Small intestine (tissue), 7 donors: ENCODE results near the gene VIPR1. TPM values are rescaled to one million over a fixed set of nuclear protein-coding genes. Genes with fewer than 3 reads are reported as not detected.
"Not testable (repeated sequence)": the region's sequence is repeated elsewhere in the genome, so short reads cannot be mapped to it uniquely, and the experiment has no call there.

ENCODE experiments used
- DNase-seq, 2 donors: peaks; one replicate each; pipeline versions ENCODE4 v3.0.0 to v3.0.0-alpha.2; 2013
- FAIRE-seq: peaks from 2 replicates; lab custom pipeline; 2012; peaks lifted over from hg19 to GRCh38; lab: Jason Lieb, UNC
- H3K27ac ChIP-seq, 3 donors: one replicate each; pipeline ENCODE4 v1.5.1; 2013; ENCODE audit warnings: low read length in 2 of 3, mild to moderate bottlenecking in 2 of 3, control low read depth in 1 of 3, inconsistent platforms in 1 of 3, low read depth in 1 of 3, moderate library complexity in 1 of 3
- H3K27me3 ChIP-seq, 3 donors: one replicate each; pipeline ENCODE4 v1.6.1; 2013; ENCODE audit warnings: low read length in 3 of 3, inconsistent platforms in 1 of 3; ENCODE audit not compliant: control insufficient read depth in 3 of 3, insufficient read depth in 3 of 3
- H3K36me3 ChIP-seq, 3 donors: one replicate each; pipeline ENCODE4 v1.6.1; 2013; ENCODE audit warnings: low read length in 3 of 3, inconsistent platforms in 1 of 3, low read depth in 1 of 3, mild to moderate bottlenecking in 1 of 3, moderate library complexity in 1 of 3; ENCODE audit not compliant: control insufficient read depth in 3 of 3, insufficient read depth in 2 of 3
- H3K4me1 ChIP-seq, 3 donors: one replicate each; pipeline ENCODE4 v1.6.1; 2013; ENCODE audit warnings: low read length in 2 of 3, inconsistent platforms in 1 of 3, low read depth in 1 of 3, mild to moderate bottlenecking in 1 of 3, moderate library complexity in 1 of 3; ENCODE audit not compliant: control insufficient read depth in 3 of 3, insufficient read depth in 2 of 3
- H3K4me3 ChIP-seq, 3 donors: one replicate each; pipeline ENCODE4 v1.5.1; 2013; ENCODE audit warnings: low read length in 3 of 3, control low read depth in 1 of 3, inconsistent platforms in 1 of 3, low read depth in 1 of 3, mild to moderate bottlenecking in 1 of 3, moderate library complexity in 1 of 3
- H3K9me3 ChIP-seq, 2 donors: one replicate each; pipeline ENCODE4 v1.6.1; 2013; ENCODE audit warnings: low read depth in 1 of 2, low read length in 1 of 2; ENCODE audit not compliant: control insufficient read depth in 2 of 2, insufficient read depth in 1 of 2
- WGBS, 3 donors: extraction: QIAGEN DNeasy Blood & Tissue Kit; methylation state at CpG; one replicate each; pipeline ENCODE4 v1.1.7; 2013; 5-methylcytosine and 5-hydroxymethylcytosine counted together
- polyA plus RNA-seq, 4 donors: library from polyadenylated mRNA; stranded (reverse) in 3 of 4; unstranded in 1 of 4; fragments of 200-250 nt in 3 of 4; fragments of 120-200 nt in 1 of 4; gene quantifications; one replicate each; pipeline versions ENCODE4 v1.2.1 to v1.2.3, GENCODE V29; 2013
- donor health status: healthy with polysubstance abuse.
- donor health status: control.
- donor health status: control.
- donor health status: Bipolar disorder and iron deficiency.
- donor health status: healthy.

Gene VIPR1
- polyA plus RNA-seq, 4 donors, result 32.1 to 114 (median 75.8) TPM

DNA sequence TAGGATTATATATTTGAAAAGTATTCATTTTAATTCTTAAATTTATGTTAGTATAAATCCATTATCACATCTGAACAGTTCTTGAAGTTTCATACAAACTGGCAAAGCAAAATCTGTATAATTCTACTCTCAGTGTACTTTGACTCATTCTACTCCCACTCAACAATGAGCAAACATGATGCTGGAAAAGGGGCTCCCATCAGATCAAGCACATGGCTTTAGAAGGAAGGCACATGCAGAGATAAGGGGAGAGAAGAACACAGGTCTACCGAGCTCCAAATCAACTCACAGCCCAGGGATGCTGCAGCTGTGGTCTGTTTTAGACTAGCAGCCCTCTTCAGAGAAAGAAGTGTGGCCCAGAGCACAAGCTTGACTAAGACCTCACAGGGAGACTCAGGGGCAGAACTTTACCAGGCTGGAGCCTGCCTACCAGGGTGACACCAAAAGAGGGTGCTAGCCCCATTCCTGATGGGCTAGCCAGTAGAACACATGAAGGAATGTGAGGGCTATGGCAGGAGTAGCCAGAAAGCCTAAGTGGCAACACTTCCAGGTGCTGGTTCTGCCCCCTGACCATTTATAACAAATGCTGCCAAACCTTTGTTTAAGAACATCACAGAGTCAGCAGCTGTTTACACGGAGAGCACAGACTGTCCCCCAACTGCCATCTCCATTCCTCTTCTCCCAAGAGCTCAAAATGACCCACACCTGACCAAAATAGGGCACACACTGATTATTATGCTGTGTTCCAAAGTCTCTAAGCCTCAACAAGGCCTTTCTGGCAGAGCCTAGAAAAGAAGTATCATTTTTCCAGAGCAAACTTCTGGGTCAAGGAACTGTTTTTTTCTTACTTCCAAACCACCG is 59.8 kb downstream of the VIPR1 start:
- Histone ChIP-seq H3K4me1 (no peaks in the 10 kb centered on the region), H3K4me3 (no peak overlapping the region), H3K9me3 (no peaks in the 10 kb centered on the region), H3K27ac (no peak overlapping the region), H3K27me3 (no peaks in the 10 kb centered on the region), H3K36me3 (peaks cover 8 to 51% (median 24%) of the 10 kb centered on the region in 3 donors)
- FAIRE-seq (no peak), DNase-seq (no peak)
- WGBS, 3 donors, result 67 to 77% (median 73%) methylated on average over 3 of the region's 3 CpGs

GRCh38 chr3:42569593-42570142 is 67.2 kb downstream of the VIPR1 start:
- H3K4me3 ChIP-seq, result no peak overlapping the region
- WGBS, 3 donors, result 51 to 87% (median 64%) methylated on average over 2 of the region's 2 CpGs
- peaks cover 2 to 43% (median 6%) of the 10 kb centered on the region in 3 donors for H3K36me3 ChIP-seq
- peaks cover 0 to 6% of the 10 kb centered on the region in 2 donors for H3K9me3 ChIP-seq
- H3K4me1 ChIP-seq, result no peaks in the 10 kb centered on the region
- no peak for DNase-seq
- no peak for FAIRE-seq
- no peaks in the 10 kb centered on the region for H3K27me3 ChIP-seq
- no peak overlapping the region for H3K27ac ChIP-seq

- 53 to 65% (median 54%) methylated on average over 3 of the region's 3 CpGs for WGBS, 3 donors
- peaks cover 0 to 32% (median 0%) of the 10 kb centered on the region in 3 donors for H3K36me3 ChIP-seq
- no peak for FAIRE-seq
Measured at GRCh38 chr3:42572278-42572677, 69.8 kb downstream of the VIPR1 start.

DNA sequence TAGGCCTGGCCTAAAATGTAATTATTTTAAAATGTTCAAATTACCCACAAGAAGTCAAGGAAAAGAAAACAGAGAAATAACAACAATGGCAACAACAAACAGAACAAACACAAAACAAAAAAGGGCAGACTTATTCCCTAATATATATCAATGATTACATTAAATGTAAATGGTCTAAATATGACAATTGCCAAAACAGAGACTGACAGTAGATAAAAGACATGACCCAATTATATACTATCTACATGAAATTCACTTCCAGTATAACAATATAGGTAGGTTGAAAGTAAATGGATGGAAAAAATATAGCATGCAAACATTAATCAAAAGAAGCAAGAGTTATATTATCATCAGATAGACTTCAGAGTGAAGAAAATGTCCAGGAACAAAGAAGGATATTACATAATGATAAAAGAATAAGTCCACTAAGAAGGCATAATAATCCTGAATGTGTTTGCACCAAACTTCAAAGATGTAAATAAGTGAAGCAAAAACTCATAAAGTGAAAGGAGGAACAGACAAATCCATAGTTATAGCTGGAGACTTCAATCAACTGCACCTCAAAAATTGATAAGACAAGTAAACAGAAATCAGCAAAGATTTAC is 72.8 kb downstream of the VIPR1 start:
- peak; percentile 5 for FAIRE-seq
- no peak for DNase-seq
- peaks cover 0 to 12% of the 10 kb centered on the region in 2 donors for H3K9me3 ChIP-seq
- peaks cover 0 to 23% (median 0%) of the 10 kb centered on the region in 3 donors for H3K36me3 ChIP-seq
- H3K27me3 ChIP-seq, result no peaks in the 10 kb centered on the region
- H3K4me3 ChIP-seq, result no peak overlapping the region
- H3K4me1 ChIP-seq, result no peaks in the 10 kb centered on the region
- H3K27ac ChIP-seq, result no peak overlapping the region

More at GRCh38 chr3:42572278-42572677, 69.8 kb downstream of the VIPR1 start:
- no peak overlapping the region for H3K27ac ChIP-seq
- H3K4me3 ChIP-seq, result no peak overlapping the region
- DNase-seq, result peak; percentile 56 to 60
- H3K9me3 ChIP-seq, result peaks cover 0 to 12% of the 10 kb centered on the region in 2 donors
- H3K4me1 ChIP-seq, result no peaks in the 10 kb centered on the region
- no peaks in the 10 kb centered on the region for H3K27me3 ChIP-seq

GRCh38 chr3:42578054-42578453 is 75.6 kb downstream of the VIPR1 start:
- Histone ChIP-seq H3K27me3 (no peaks in the 10 kb centered on the region), H3K36me3 (peaks cover 0 to 14% (median 0%) of the 10 kb centered on the region in 3 donors), H3K9me3 (peaks cover 0 to 12% of the 10 kb centered on the region in 2 donors), H3K4me3 (no peak overlapping the region), H3K4me1 (peaks cover 0 to 8% (median 0%) of the 10 kb centered on the region in 3 donors), H3K27ac (no peak overlapping the region)
- DNase-seq (no peak), FAIRE-seq (no peak)
- 95 to 99% (median 98%) methylated on average over 4 of the region's 4 CpGs for WGBS, 3 donors

DNA sequence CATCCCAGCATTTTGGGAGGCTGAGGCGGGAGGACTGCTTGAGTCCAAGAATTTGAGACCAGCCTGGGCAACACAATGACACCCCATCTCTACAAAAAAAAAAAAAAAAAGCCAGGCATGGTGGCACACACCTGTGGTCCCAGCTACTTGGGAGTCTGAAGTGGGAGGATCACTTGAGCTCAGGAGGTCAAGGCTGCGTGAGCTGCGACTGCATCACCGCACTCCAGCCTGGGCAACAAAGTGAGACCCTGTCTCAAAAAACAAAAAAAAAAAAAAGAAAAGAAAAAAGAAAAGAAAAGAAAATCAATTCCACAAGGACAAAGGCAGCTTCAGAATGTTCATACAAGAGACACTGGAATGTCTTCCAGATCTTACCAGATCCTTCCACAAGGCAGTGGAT is 76.9 kb downstream of the VIPR1 start:
- H3K9me3 ChIP-seq, H3K36me3 ChIP-seq, H3K27ac ChIP-seq, H3K4me3 ChIP-seq, H3K27me3 ChIP-seq, DNase-seq, FAIRE-seq: not testable (repeated sequence)
- H3K4me1 ChIP-seq, result peaks cover 0 to 12% (median 0%) of the 10 kb centered on the region in 3 donors
- WGBS, 3 donors, result 94 to 98% (median 96%) methylated on average over 4 of the region's 4 CpGs

- Histone ChIP-seq H3K36me3 (peaks cover 0 to 5% (median 0%) of the 10 kb centered on the region in 3 donors), H3K27ac (peak overlapping the region; percentile 87 to 98 (median 92)), H3K4me3 (peak overlapping the region; percentile 58 to 82 (median 74)), H3K9me3 (no peaks in the 10 kb centered on the region), H3K27me3 (no peaks in the 10 kb centered on the region), H3K4me1 (peaks cover 0 to 12% (median 0%) of the 10 kb centered on the region in 3 donors)
- 0 to 1% (median 0%) methylated on average over 11 of the region's 11 CpGs for WGBS, 3 donors
- DNase-seq (no peak), FAIRE-seq (no peak)
Measured at GRCh38 chr3:42581400-42581708, 78.9 kb downstream of the VIPR1 start.

- H3K4me1 ChIP-seq, result peaks cover 0 to 12% (median 0%) of the 10 kb centered on the region in 3 donors
- peaks cover 0 to 5% (median 0%) of the 10 kb centered on the region in 3 donors for H3K36me3 ChIP-seq
- DNase-seq (peak; percentile 97), FAIRE-seq (no peak)
- peak within 1 kb of the TSS; percentile 58 to 82 (median 74) for H3K4me3 ChIP-seq
- peak within 1 kb of the TSS; percentile 87 to 98 (median 92) for H3K27ac ChIP-seq
- H3K27me3 ChIP-seq, result no peaks in the 10 kb centered on the region
- 0 to 1% (median 0%) methylated on average over 64 to 77 of the region's 77 CpGs for WGBS, 3 donors
- no peaks in the 10 kb centered on the region for H3K9me3 ChIP-seq
Measured at GRCh38 chr3:42581709-42582473, 79.4 kb downstream of the VIPR1 start, which contains the start of gene SEC22C. TSS of gene SEC22C (minus strand) at chr3:42581967. CDS start at chr3:42569046, 12,921 bp downstream.
